GM19043 (cell line): ENCODE data around the gene SLITRK3.
"Not testable (repeated sequence)": the region's sequence is repeated elsewhere in the genome, so short reads cannot be mapped to it uniquely, and the experiment has no call there.

Source experiments
- ATAC-seq: cut with Tn5 transposase; IDR thresholded peaks from one replicate; pipeline ENCODE4 v1.9.1; 2021; ENCODE audit warnings: low read depth; ENCODE audit not compliant: unreplicated experiment

SLITRK3 gene

DNA sequence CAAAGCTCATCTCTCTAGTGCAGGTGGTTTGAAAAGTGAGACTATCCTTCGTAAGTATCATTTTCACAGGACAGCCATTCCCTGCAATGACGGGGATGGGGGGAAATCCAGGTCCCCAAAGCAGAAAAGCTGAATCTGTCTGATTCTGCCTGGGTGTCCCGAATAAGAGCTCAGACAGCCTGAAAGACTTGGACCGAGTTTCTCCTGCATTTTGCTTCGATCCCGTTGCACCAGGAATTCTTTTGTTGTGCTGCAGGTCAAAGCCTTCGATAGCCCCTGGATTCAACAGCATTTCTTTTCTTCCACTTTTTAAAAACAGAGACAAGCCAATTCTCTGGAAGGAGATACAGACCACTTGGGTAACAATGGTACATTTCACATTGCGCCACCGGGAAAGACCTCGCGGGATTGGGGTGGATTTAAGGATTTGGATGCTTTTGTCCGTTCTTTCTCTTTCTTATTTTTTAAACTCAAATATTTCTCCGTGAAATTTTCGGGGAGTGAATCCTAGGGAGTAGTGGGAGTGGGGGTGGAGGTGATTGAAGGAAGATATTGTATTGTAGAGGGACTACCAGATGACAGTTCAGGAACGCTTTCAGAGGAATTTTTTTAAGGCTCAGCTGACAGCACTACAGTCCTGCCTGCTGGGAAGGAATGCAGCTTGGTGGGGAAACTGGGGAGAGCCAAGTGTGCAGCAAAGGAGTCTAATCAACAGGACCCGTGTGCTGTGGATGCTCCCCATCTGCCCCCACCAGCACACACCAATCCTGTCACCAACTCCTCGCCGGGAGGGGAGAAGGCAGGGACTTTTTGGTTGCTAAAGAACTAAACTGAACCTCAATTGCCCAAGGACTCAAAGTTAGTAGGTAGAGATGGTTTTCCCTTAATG, 2.6 kb downstream of the SLITRK3 start:
- no peak for ATAC-seq

DNA sequence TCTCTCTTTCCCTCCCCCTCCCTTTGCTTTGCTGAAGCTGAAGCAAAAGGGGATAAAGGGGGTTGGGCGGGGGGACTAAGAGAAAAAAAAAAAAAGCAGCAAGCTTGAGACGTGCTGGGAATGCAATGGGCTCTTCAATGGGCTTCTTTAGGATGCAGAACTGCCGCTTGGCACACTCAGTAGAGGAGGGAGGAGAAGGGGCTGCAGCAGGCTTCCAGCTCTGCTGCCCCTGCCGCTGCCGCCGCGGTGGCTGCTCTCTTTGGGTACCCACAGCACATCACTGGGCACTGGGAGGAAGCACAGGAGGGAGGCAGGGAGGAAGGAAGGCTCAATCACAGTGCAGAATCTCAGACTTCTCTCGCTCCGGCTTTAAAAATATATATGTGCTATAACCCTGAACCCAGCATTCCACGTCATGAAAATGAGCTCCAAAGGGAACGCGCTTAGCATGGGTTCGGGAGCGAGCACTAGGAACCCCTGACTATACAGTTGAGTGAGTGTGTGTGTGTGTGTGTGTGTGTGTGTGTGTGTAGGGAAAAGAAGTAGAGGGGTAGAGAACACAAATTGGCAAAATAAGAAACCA, 3.5 kb downstream of the SLITRK3 start:
- ATAC-seq, result no peak

DNA sequence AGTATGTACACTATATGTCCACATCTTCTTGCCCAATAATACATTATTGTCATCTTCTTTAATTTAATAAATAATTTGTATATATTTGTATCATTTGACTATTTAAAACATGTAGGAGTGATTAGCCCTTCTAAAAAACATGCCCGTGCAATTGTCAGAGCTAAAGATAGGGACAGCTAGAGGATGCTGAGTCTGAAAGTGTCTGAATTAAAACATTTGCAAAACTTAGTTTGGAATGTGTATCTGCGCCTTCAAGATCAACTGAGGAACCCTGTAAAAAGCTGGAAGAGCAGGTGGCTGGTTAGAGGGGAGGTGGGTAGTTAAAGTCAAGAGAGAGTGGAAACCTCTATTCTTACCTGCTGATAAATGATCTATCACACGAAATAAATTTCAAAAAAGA, 4.7 kb downstream of the SLITRK3 start:
- ATAC-seq, result no peak

DNA sequence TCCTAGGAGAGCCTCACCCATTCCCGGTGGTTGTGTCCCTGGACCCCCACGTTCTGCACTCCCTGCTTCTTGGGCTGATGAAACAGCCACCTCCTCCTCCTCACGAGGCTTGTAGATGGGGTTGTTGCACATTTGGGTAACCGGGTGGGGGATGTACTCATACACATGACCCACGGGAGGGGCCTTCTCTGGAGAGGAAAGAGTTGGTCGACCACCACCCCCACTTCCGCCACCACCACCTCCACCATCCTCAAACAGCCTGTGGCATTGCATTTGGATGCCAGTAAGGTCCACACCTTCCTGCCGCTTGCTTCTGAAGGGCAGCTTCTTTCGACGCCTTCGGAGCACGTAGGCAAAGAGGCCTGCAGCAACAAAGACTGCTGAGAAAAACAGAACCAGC, 7.7 kb downstream of the SLITRK3 start:
- ATAC-seq, result no peak

DNA sequence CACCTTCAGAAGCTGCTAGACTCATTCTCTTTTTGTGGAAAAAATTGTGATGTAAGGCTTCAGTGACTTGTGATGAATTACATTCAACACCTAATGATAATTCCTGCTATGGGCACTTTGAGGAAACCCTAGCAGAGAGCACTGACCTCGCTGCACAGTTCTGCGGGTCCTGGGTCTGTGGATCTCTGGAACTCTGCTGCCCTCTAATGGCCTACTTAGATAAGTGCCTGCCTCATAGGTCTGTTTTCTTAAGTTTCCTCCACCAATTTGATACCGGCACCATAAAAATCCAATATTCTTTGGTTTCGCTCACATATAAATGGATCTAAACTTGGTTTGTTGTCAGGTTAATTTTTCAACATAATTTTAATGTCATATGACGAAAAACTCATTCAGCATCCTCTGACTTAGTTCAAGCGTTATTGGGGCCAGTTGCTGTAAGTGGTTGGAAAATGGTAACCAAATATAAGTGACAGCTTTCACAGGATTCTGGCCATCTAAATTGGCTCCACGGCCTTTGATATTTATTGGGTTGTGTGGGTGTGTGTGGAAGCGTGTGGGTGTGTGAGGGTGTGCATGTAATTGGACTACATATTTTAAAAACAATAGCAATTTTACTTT, 10.4 kb downstream of the SLITRK3 start:
- peak; percentile 95 for ATAC-seq

DNA sequence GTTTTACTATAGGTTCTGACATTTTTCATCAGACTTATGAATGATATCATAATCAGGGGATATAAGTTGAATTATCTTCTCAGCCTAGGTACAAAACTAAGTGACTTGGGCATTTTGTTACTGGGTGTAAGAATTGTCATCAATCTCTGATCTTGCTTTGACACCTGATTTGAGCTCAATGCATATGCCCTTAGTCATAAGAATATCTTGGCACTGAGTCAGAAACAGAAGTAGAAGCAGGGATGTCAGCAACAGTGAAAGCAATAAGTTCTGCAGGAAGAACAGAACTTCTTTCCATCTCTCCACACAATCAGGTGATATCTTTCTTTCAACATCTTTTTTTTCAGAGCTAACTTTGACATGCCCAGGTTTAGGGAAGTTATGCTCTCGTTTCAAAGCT, 14.6 kb downstream of the SLITRK3 start:
- no peak for ATAC-seq

GRCh38 chr3:165170236-165170635, 25.9 kb downstream of the SLITRK3 start:
- no peak for ATAC-seq

- no peak for ATAC-seq
Observed at GRCh38 chr3:165169368-165169767, 26.8 kb downstream of the SLITRK3 start.

GRCh38 chr3:165162883-165163282, 33.3 kb downstream of the SLITRK3 start:
- no peak for ATAC-seq

- ATAC-seq, result no peak
Observed at GRCh38 chr3:165159760-165160421, 36.3 kb downstream of the SLITRK3 start.

GRCh38 chr3:165158011-165158410, 38.2 kb downstream of the SLITRK3 start:
- ATAC-seq, result no peak

DNA sequence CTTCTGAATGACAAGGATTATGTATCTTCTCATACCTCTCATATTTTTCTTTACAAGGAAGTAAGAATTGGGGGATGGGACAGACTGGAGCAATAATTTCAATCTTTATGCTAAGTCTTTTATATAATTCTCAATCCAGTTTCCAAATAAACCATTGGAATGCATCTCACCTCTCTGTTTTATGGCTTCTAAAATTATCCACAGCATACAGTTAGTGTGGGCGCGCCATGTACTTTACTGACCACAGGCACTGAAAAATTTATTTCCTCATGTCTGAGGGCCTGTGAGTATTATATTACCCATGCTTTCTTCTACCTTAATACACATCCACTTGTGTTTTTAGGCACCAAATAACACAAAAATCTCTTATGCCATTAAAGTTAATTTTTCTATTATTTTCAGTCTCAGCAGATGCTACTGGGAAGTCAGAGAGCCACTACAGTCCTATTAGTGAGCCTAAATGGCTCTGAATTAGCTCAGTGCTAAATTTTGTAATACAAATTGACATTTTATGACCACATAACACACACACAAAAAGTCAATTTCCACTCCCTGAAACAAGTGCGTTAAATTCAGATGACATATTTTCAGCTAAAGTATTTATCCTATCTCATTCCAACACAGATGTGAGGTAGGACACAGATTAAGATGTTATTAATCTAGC, 39.3 kb downstream of the SLITRK3 start:
- no peak for ATAC-seq

DNA sequence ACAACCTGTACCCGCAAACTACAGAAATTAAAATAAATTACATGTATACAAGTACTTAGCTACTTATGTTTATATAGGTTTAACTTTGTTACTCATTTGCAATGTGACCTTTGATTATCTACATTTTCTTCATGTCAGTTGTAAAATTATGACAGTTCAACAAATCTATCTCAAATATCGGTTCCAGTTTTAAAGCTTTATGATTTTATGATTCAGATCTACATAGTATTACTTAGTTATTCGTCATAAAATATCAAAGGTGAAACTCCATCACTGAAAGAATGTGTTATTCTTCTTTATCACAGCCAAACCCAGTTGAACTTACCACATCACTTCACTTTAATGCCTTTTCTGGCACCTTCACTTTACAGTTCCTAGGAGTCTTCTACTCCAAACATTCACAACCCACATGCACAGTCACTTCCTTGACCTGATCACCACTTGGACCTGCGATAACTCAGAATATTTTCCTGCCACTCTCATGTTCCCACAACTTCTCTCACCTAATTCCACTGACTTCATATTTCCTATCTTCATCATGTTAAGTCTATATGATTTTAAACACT, 47.2 kb downstream of the SLITRK3 start:
- ATAC-seq, result no peak

GRCh38 chr3:165144271-165144670, 51.9 kb downstream of the SLITRK3 start:
- ATAC-seq, result no peak

DNA sequence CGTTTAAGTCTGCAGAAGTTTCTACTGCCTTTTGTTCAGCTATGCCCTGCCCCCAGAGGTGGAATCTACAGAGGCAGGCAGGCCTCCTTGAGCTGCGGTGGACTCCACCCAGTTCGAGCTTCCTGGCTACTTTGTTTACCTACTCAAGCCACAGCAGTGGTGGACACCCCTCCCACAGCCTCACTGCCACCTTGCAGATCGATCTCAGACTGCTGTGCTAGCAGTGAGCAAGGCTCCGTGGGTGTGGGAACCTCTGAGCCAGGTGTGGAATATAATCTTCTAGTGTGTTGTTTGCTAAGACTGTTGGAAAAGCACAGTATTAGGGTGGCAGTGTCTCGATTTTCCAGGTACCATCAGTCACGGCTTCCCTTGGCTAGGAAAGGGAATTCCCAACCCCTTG, 56.3 kb downstream of the SLITRK3 start:
- ATAC-seq, result not testable (repeated sequence)
